Neutrophil (primary cell): ENCODE measurements around the gene SORCS2.

ENCODE experiments used
- H3K27ac ChIP-seq: fragments of 200-600 bp; sonication (generic); 2 replicates; pipeline ENCODE4 v1.5.1; 2016; ENCODE audit warnings: mild to moderate bottlenecking, moderate library complexity
- H3K27me3 ChIP-seq: fragments of 200-600 bp; sonication (generic); 2 replicates; pipeline ENCODE4 v1.6.0; 2016; ENCODE audit warnings: mild to moderate bottlenecking
- H3K36me3 ChIP-seq: fragments of 200-600 bp; sonication (generic); 2 replicates; pipeline ENCODE4 v1.5.1; 2017
- H3K4me1 ChIP-seq, 2 experiments: fragments of 200-600 bp in 1 of 2; sonication (generic) in 1 of 2; 1 replicate in 1 of 2; 2 replicates in 1 of 2; pipeline versions ENCODE4 v1.5.1 to v1.6.1; 2013 to 2016; ENCODE audit warnings: low read depth in 1 of 2, low read length in 1 of 2, mild to moderate bottlenecking in 1 of 2, moderate library complexity in 1 of 2; ENCODE audit not compliant: control insufficient read depth in 1 of 2, insufficient read depth in 1 of 2
- H3K4me3 ChIP-seq, 2 experiments: fragments of 200-600 bp in 1 of 2; sonication (generic) in 1 of 2; 1 replicate in 1 of 2; 2 replicates in 1 of 2; pipeline ENCODE4 v1.5.1; 2013 to 2016; ENCODE audit warnings: low read depth in 1 of 2, low read length in 1 of 2, mild to moderate bottlenecking in 1 of 2, moderate library complexity in 1 of 2
- H3K9me3 ChIP-seq: fragments of 200-600 bp; sonication (generic); 2 replicates; pipeline ENCODE4 v1.5.1; 2016
- TF ChIP-seq, protein P1 (sequence below): fragments of 200-600 bp; sonication (generic); IDR thresholded peaks from 2 replicates; pipeline ENCODE4 v1.5.1; 2016; ENCODE audit warnings: antibody characterized with exemption

SORCS2 gene

DNA sequence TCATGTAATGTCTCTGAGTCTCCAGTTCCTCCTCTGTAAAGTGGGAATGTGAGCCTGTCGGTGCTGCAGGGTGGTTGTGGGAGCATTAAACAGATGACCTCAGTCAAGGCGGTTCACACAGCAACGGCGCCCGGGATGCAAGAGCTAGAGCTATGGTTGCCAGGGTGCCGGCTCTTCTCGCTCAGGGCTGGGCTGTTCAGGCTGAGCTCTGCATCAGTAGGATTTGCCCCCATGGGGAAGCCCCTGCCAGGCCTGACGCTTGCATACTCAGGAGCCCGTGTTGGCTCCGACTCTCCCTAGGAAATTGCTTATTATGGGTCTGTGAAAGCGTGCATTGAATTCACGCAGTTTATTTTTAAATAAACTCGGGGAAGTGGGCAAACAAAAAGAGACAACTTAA, 175.1 kb downstream of the SORCS2 start:
- Histone ChIP-seq H3K27ac (no peak overlapping the region), H3K9me3 (no peaks in the 10 kb centered on the region), H3K4me1 (no peaks in the 10 kb centered on the region), H3K27me3 (peaks cover 10% of the 10 kb centered on the region), H3K4me3 (no peak overlapping the region), H3K36me3 (no peaks in the 10 kb centered on the region)
- TF ChIP-seq, protein P1, sequence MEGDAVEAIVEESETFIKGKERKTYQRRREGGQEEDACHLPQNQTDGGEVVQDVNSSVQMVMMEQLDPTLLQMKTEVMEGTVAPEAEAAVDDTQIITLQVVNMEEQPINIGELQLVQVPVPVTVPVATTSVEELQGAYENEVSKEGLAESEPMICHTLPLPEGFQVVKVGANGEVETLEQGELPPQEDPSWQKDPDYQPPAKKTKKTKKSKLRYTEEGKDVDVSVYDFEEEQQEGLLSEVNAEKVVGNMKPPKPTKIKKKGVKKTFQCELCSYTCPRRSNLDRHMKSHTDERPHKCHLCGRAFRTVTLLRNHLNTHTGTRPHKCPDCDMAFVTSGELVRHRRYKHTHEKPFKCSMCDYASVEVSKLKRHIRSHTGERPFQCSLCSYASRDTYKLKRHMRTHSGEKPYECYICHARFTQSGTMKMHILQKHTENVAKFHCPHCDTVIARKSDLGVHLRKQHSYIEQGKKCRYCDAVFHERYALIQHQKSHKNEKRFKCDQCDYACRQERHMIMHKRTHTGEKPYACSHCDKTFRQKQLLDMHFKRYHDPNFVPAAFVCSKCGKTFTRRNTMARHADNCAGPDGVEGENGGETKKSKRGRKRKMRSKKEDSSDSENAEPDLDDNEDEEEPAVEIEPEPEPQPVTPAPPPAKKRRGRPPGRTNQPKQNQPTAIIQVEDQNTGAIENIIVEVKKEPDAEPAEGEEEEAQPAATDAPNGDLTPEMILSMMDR, result no peak

DNA sequence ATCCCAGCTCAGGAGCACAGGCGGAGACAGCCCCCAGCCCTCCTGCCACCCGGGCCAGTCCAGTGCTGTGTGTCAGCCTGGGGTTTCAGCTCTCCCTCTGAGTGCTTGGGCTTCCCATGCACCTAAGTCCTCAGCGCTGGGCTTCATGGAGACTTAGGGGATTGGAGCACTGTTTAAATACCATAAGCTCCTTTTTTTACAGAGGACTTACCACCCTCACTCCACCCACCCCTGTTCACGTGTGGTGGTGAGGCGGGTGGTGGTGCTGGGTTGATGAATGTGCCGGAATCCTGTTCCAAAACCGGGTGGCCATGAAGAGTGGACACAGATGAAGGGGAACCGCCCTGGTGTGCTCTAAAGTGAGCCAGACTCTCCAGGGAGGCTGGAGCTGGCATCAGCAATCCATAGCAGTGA, 175.5 kb downstream of the SORCS2 start:
- peaks cover 10% of the 10 kb centered on the region for H3K27me3 ChIP-seq
- H3K4me3 ChIP-seq, result no peak overlapping the region
- no peaks in the 10 kb centered on the region for H3K4me1 ChIP-seq
- TF ChIP-seq, protein P1, result no peak
- H3K36me3 ChIP-seq, result no peaks in the 10 kb centered on the region
- H3K9me3 ChIP-seq, result no peaks in the 10 kb centered on the region
- H3K27ac ChIP-seq, result no peak overlapping the region

DNA sequence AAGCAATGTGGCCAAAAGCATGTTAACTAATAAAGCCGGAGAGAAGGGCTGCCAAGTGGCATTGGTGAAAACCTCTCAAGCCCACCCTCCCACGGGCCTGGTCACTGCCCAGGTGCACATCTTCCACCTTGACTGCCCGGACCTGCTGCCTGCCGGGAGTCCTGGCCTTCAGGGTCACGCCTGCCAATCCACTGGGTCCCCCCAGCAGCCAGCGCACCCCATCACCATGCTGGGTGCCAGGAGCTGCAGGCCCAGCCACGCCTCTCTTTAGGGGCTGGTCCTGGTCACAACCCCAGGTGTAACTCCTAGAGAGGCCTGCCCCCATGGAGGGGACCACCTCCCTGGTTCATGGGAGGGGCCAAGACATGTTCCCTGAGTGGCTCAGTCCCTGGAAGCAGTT, 176.0 kb downstream of the SORCS2 start:
- no peak overlapping the region for H3K4me3 ChIP-seq

DNA sequence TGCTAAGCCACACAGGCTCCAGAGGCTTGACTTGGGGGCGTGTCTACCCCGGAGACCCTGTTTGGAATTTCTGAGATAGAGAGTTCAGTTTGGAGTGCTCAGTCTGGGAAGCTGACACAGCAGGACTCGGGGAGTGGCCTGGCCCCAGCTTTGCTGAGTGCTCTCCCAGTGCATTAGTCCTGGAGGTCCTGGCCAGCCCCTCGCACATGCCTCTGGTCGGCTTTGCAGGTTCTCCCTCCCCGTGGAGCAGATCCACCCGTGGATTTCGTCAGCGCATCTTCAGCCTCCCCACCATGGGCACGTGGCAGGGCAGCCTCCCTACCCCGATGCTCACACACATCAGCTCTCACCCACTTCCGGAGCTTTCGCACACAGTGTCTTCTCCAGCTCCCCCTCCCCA, 177.2 kb downstream of the SORCS2 start:
- no peaks in the 10 kb centered on the region for H3K36me3 ChIP-seq
- H3K27ac ChIP-seq, result no peak overlapping the region
- no peaks in the 10 kb centered on the region for H3K9me3 ChIP-seq
- TF ChIP-seq, protein P1, result no peak
- H3K4me1 ChIP-seq, result no peaks in the 10 kb centered on the region
- H3K27me3 ChIP-seq, result peaks cover 10% of the 10 kb centered on the region
- H3K4me3 ChIP-seq, result no peak overlapping the region

More for the DNA sequence above, 176.0 kb downstream of the SORCS2 start:
- Histone ChIP-seq H3K27ac (no peak overlapping the region), H3K9me3 (no peaks in the 10 kb centered on the region), H3K36me3 (no peaks in the 10 kb centered on the region), H3K4me1 (no peaks in the 10 kb centered on the region), H3K27me3 (peaks cover 10% of the 10 kb centered on the region)
- TF ChIP-seq, protein P1, result no peak

DNA sequence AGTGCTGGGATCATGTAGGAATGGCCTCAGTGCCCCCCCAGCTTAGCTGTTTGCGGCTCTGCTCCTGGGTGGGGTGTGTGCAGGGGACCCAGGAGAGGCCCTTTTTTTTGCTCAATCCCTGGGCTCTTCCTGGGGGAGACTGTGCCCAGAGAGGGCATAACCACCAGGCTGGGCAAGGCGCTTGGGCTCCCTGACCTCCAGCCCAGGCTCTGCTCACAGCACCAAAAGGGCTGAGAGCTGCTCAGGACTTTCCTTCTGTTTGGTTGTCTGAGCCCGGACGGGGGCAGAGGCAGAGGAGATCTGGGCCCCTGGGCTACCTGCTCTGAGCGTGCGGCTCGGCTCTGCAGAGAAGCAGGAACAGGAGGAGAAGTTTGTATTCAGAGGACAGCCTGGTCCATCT, 177.7 kb downstream of the SORCS2 start:
- Histone ChIP-seq H3K27ac (no peak overlapping the region), H3K4me3 (no peak overlapping the region), H3K36me3 (no peaks in the 10 kb centered on the region), H3K4me1 (no peaks in the 10 kb centered on the region), H3K9me3 (no peaks in the 10 kb centered on the region), H3K27me3 (peaks cover 10% of the 10 kb centered on the region)
- TF ChIP-seq, protein P1, result no peak
